Neutrophil (primary cell): ENCODE data around the gene OXLD1.
A peak's percentile ranks its signal among the peaks of the same experiment; 100 is the strongest.

Source experiments
- H3K27ac ChIP-seq: fragments of 200-600 bp; sonication (generic); 2 replicates; pipeline ENCODE4 v1.5.1; 2016; ENCODE audit warnings: mild to moderate bottlenecking, moderate library complexity
- H3K27me3 ChIP-seq: fragments of 200-600 bp; sonication (generic); 2 replicates; pipeline ENCODE4 v1.6.0; 2016; ENCODE audit warnings: mild to moderate bottlenecking
- H3K36me3 ChIP-seq: fragments of 200-600 bp; sonication (generic); 2 replicates; pipeline ENCODE4 v1.5.1; 2017
- H3K4me1 ChIP-seq, 2 experiments: fragments of 200-600 bp in 1 of 2; sonication (generic) in 1 of 2; 1 replicate in 1 of 2; 2 replicates in 1 of 2; pipeline versions ENCODE4 v1.5.1 to v1.6.1; 2013 to 2016; ENCODE audit warnings: low read depth in 1 of 2, low read length in 1 of 2, mild to moderate bottlenecking in 1 of 2, moderate library complexity in 1 of 2; ENCODE audit not compliant: control insufficient read depth in 1 of 2, insufficient read depth in 1 of 2
- H3K4me3 ChIP-seq, 2 experiments: fragments of 200-600 bp in 1 of 2; sonication (generic) in 1 of 2; 1 replicate in 1 of 2; 2 replicates in 1 of 2; pipeline ENCODE4 v1.5.1; 2013 to 2016; ENCODE audit warnings: low read depth in 1 of 2, low read length in 1 of 2, mild to moderate bottlenecking in 1 of 2, moderate library complexity in 1 of 2
- H3K9me3 ChIP-seq: fragments of 200-600 bp; sonication (generic); 2 replicates; pipeline ENCODE4 v1.5.1; 2016
- TF ChIP-seq, protein P1 (sequence below): fragments of 200-600 bp; sonication (generic); IDR thresholded peaks from 2 replicates; pipeline ENCODE4 v1.5.1; 2016; ENCODE audit warnings: antibody characterized with exemption

The OXLD1 gene

DNA sequence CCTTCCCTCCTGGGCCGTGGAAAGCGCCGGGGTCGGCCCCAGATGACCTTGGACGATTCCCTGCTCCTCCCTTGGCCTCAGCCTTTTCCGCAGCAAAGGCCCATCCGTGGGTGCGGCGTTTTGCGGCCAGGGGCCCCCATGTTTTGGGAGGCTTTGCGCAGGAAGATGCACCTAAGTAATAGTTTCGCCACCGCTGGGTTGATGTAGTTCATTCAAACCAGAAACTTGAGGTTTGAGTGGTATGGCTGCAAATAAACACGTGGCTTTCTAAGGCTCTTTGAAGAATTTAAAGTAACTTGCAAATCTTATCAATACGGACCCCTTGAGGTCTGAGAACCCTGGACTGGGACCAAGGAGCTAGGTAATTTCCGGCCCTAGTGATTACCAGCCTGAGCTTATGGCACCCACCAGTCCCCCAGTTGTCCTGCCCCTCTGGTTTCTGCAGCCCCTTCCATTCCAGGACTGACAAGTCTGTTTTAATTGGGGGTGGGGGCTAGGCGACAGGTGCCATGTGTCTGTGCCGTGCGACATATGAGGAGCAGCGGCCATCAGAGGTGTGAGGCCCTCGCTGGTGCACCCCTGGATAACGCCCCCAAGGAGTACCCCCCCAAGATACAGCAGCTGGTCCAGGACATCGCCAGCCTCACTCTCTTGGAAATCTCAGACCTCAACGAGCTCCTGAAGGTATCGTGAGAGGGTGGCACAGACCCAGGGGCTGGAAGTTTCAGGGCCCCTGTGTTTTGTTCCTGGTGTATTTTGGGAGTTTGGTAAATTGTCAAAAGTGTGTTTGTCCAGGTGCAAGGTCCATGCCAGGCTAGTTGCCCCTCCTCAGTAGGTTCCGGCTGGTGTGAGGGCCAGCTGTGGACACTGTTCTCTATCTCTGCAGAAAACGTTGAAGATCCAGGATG is 37.6 kb upstream of the OXLD1 start:
- H3K4me1 ChIP-seq = peaks cover 20 to 31% of the 10 kb centered on the region in 2 experiments
- H3K36me3 ChIP-seq = peaks cover 28% of the 10 kb centered on the region
- peak overlapping the region; percentile 88 to 92 for H3K4me3 ChIP-seq
- H3K27ac ChIP-seq = peak overlapping the region; percentile 90
- TF ChIP-seq, protein P1, sequence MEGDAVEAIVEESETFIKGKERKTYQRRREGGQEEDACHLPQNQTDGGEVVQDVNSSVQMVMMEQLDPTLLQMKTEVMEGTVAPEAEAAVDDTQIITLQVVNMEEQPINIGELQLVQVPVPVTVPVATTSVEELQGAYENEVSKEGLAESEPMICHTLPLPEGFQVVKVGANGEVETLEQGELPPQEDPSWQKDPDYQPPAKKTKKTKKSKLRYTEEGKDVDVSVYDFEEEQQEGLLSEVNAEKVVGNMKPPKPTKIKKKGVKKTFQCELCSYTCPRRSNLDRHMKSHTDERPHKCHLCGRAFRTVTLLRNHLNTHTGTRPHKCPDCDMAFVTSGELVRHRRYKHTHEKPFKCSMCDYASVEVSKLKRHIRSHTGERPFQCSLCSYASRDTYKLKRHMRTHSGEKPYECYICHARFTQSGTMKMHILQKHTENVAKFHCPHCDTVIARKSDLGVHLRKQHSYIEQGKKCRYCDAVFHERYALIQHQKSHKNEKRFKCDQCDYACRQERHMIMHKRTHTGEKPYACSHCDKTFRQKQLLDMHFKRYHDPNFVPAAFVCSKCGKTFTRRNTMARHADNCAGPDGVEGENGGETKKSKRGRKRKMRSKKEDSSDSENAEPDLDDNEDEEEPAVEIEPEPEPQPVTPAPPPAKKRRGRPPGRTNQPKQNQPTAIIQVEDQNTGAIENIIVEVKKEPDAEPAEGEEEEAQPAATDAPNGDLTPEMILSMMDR = no peak
- H3K9me3 ChIP-seq = no peaks in the 10 kb centered on the region
- no peaks in the 10 kb centered on the region for H3K27me3 ChIP-seq

DNA sequence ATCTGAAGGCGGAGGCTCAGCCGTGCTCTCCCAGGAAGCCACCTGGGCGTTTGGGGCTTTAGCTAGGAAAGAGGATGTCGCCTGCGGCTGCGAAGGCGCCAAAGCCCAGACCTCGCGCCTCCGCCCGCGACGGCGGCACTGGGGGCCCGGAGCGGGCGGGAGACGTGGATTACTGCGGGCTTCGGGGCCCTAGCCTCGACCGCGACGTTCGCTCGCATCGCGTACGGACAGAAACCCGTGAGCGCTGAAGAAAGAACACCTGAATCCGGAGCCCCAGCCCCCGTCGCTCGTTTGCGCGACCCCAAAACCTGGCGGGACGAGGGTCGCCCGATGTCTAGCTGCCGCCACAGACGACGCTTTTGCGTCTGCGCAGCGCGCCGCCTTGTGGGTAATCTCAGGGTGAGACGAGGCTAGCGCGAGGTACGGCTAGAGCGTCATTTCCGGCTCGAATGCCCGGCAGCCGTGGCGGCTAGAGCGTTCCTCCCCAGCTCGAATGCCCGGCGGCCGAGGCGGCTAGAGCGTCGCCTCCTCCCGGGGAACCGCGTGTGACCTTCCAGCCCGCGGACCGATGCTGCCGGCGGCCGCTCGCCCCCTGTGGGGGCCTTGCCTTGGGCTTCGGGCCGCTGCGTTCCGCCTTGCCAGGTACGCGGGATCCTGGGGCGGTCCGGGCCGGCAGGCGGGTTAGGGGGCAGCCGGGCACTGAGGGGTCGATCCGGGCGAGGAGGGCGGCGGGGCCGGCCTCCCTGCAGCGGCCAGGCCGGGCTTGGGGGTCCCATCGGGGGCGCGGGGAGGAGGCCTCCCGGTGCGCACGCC is 36.7 kb upstream of the OXLD1 start, which contains the start of gene MRPL12:
TSS of gene MRPL12 (plus strand) at position 434 of the 813 bp plus-strand sequence. CDS start at position 569, 135 bp downstream.
- Histone ChIP-seq H3K4me3 (peak within 1 kb of the TSS; percentile 88 to 92), H3K36me3 (peaks cover 37% of the 10 kb centered on the region)

DNA sequence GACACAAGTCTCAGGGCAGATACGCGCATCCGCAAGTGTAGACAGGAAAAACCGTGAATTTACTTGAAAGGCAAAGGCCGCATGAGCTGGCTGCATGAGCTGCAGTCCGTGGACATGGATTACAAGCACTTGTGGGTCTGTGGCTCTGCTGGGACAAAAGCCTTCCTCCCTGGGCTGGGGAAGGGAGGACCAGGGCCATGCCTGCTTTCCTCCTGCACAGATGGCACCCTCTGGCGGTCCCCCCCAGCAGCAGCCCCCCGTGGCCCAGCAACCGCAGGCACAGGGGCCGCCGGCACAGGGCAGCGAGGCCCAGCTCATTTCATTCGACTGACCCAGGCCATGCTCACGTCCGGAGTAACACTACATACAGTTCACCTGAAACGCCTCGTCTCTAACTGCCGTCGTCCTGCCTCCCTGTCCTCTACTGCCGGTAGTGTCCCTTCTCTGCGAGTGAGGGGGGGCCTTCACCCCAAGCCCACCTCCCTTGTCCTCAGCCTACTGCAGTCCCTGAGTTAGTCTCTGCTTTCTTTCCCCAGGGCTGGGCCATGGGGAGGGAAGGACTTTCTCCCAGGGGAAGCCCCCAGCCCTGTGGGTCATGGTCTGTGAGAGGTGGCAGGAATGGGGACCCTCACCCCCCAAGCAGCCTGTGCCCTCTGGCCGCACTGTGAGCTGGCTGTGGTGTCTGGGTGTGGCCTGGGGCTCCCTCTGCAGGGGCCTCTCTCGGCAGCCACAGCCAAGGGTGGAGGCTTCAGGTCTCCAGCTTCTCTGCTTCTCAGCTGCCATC is 35.1 kb upstream of the OXLD1 start:
- Histone ChIP-seq H3K27ac (peak overlapping the region; percentile 90), H3K4me3 (peak overlapping the region in 1 of 2 experiments; percentile 92), H3K36me3 (peaks cover 54% of the 10 kb centered on the region), H3K4me1 (peaks cover 20 to 37% of the 10 kb centered on the region in 2 experiments), H3K27me3 (no peaks in the 10 kb centered on the region), H3K9me3 (no peaks in the 10 kb centered on the region)
- TF ChIP-seq, protein P1 = no peak

More for the DNA sequence above, 36.7 kb upstream of the OXLD1 start, which contains the start of gene MRPL12:
- Histone ChIP-seq H3K4me1 (peaks cover 20 to 32% of the 10 kb centered on the region in 2 experiments), H3K27me3 (no peaks in the 10 kb centered on the region), H3K9me3 (no peaks in the 10 kb centered on the region), H3K27ac (peak within 1 kb of the TSS; percentile 90)
- TF ChIP-seq, protein P1 = peak; percentile 77

DNA sequence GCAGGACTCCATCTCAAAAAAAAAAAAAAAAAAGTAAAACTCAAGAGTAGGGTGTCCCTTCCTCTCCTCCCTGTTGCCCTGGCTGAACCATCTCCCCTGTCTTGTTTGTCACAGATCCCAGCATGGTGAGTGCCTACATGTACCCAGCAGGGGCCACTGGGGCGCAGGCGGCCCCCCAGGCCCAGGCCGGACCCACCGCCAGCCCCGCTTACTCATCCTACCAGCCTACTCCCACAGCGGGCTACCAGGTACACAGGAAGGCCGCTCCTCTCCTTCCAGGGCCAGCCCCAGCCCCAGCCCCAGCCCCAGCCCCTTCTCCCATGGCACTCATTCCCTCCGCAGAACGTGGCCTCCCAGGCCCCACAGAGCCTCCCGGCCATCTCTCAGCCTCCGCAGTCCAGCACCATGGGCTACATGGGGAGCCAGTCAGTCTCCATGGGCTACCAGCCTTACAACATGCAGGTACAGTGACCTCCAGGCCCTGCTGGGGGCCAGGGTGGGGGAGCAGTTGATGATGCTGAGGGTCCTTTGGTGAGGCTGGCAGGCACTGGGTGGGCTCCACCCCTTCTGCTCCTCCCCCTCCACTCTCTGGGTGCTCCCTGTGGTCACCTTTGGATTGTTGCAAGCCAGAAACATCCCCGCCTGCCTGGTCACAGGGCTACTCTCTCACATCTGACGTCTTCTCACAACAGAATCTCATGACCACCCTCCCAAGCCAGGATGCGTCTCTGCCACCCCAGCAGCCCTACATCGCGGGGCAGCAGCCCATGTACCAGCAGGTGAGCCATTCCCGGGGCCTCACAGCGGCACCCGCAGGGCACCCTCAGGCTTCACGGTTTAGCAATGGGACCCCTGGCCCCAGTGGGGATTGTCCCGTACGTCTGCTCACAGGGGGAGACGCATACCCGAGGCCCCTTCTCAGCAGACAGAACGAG is 34.2 kb upstream of the OXLD1 start:
- peaks cover 20 to 37% of the 10 kb centered on the region in 2 experiments for H3K4me1 ChIP-seq
- H3K36me3 ChIP-seq = peaks cover 62% of the 10 kb centered on the region
- H3K4me3 ChIP-seq = no peak overlapping the region
- H3K27me3 ChIP-seq = no peaks in the 10 kb centered on the region
- H3K27ac ChIP-seq = no peak overlapping the region
- no peaks in the 10 kb centered on the region for H3K9me3 ChIP-seq
- TF ChIP-seq, protein P1 = no peak
